Measurements from ENCODE around the gene TUT4.

Gene TUT4

GRCh38 chr1:52436817-52437216 lies 116.1 kb downstream of the TUT4 start:
- DNase-seq (ENCODE audit: low read depth), result no peak
- no peak overlapping the region for H3K4me3 ChIP-seq (replicated peaks; ENCODE audit: low read depth, low read length)
- TF ChIP-seq, protein P1, sequence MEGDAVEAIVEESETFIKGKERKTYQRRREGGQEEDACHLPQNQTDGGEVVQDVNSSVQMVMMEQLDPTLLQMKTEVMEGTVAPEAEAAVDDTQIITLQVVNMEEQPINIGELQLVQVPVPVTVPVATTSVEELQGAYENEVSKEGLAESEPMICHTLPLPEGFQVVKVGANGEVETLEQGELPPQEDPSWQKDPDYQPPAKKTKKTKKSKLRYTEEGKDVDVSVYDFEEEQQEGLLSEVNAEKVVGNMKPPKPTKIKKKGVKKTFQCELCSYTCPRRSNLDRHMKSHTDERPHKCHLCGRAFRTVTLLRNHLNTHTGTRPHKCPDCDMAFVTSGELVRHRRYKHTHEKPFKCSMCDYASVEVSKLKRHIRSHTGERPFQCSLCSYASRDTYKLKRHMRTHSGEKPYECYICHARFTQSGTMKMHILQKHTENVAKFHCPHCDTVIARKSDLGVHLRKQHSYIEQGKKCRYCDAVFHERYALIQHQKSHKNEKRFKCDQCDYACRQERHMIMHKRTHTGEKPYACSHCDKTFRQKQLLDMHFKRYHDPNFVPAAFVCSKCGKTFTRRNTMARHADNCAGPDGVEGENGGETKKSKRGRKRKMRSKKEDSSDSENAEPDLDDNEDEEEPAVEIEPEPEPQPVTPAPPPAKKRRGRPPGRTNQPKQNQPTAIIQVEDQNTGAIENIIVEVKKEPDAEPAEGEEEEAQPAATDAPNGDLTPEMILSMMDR (IDR thresholded peaks at IDR 0.05; ENCODE audit: low read length, missing control alignments), result no peak

DNA sequence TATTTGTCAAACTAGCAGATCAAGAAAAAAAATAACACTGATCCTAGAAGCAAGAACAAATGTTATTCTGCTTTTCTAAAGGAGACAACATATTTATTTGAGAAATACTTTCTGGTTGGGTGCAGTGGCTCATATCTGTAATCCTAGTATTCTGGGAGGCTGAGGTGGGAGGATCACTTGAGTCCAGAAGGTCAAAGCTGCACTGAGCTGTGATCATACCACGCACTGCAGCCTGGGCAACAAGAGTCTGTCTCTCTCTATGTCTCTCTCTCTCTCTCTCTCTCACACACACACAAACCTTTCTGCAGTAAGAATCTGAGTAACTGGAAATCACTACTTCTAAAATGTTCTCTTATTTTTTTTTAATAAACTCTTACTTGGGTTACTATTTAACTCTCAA lies 117.2 kb downstream of the TUT4 start:
- no peak for DNase-seq (ENCODE audit: low read depth)
- no peak overlapping the region for H3K4me3 ChIP-seq (replicated peaks; ENCODE audit: low read depth, low read length)
- TF ChIP-seq, protein P1 (IDR thresholded peaks at IDR 0.05; ENCODE audit: low read length, missing control alignments), result no peak

- H3K4me3 ChIP-seq (replicated peaks; ENCODE audit: low read depth, low read length), result no peak overlapping the region
- TF ChIP-seq, protein P1 (IDR thresholded peaks at IDR 0.05; ENCODE audit: low read length, missing control alignments), result no peak
- no peak for DNase-seq (ENCODE audit: low read depth)
Observed at GRCh38 chr1:52435211-52435610, 117.7 kb downstream of the TUT4 start.

DNA sequence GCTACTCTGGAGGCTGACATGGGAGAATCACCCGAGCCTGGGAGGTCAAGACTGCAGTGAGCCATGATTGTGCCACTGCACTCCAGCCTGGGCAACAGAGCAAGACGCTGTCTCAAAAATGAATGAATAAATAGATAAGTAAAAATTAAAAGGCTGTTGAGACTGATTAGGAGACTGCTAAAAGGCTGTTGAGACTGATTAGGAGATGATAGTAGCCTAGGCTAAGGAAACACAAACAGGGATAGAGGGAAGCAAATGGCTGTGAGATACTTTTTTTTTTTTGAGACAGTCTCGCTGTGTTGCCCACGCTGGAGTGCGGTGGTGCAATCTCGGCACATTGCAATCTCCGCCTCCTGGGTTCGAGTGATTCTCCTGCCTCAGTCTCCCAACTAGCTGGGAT lies 120.1 kb downstream of the TUT4 start:
- no peak for DNase-seq (ENCODE audit: low read depth)
- TF ChIP-seq, protein P1 (IDR thresholded peaks at IDR 0.05; ENCODE audit: low read length, missing control alignments), result no peak
- H3K4me3 ChIP-seq (replicated peaks; ENCODE audit: low read depth, low read length), result no peak overlapping the region

GRCh38 chr1:52427152-52427551 lies 125.7 kb downstream of the TUT4 start:
- no peak for DNase-seq (ENCODE audit: low read depth)
- TF ChIP-seq, protein P1 (IDR thresholded peaks at IDR 0.05; ENCODE audit: low read length, missing control alignments), result no peak
- H3K4me3 ChIP-seq (replicated peaks; ENCODE audit: low read depth, low read length), result no peak overlapping the region

DNA sequence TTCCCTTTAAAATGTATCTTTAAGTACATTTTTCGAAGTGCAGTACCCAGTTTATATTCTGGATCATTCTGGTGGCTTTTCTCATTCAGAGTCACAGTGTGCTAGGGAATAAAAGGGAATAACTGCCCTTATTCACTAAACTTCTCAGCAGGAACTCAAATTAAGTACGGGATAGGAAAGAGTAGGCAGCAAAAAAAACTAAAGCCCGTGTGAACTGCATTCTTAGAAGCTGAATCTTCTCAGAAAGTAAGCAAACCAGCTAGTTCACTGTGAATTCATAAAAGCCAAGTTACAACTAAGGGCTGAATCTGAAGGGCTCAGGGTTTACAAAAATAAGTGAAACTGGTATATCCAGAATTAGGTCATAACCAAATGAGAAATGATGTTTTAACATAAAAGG lies 126.5 kb downstream of the TUT4 start:
- DNase-seq (ENCODE audit: low read depth), result peak; percentile 1
- TF ChIP-seq, protein P1 (IDR thresholded peaks at IDR 0.05; ENCODE audit: low read length, missing control alignments), result no peak
- no peak overlapping the region for H3K4me3 ChIP-seq (replicated peaks; ENCODE audit: low read depth, low read length)

GRCh38 chr1:52424813-52425212 lies 128.1 kb downstream of the TUT4 start:
- TF ChIP-seq, protein P1 (IDR thresholded peaks at IDR 0.05; ENCODE audit: low read length, missing control alignments), result no peak
- DNase-seq (ENCODE audit: low read depth), result no peak
- no peak overlapping the region for H3K4me3 ChIP-seq (replicated peaks; ENCODE audit: low read depth, low read length)

Data from fibroblast of pulmonary artery (primary cell).